ENCODE results near the gene SETBP1.

Gene SETBP1

DNA sequence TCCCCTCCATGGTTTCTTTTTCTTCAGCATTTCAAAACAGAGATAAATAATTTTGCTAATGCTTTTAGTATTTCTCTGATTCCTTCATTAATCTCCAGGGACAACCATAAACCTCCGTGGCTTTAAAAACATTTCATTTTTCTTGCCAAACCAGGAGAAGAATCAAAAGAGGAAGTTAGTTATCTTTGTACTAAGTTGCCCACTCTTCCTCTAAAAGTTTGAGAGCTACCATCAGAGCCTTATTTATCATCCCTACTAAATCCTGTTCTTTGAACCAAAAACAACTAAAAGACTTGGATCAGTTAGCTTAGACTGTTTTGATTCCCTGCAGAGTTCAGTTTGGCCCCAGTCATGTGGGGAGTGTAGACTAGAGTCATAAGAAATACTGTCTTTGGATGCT lies 208.4 kb downstream of the SETBP1 start:
- Histone ChIP-seq H3K27me3 (ENCODE audit: control insufficient read depth, low read length) (no peaks in the 10 kb centered on the region), H3K4me3 (ENCODE audit: low read length) (peak overlapping the region; percentile 10; the same call in 1 of the 2 replicates), H3K4me2 (ENCODE audit: low read length) (peak overlapping the region; percentile 17; the same call in 1 of the 2 replicates), H4K20me1 (ENCODE audit: control insufficient read depth, insufficient read depth, low read depth, low read length) (no peaks in the 10 kb centered on the region), H3K9me3 (ENCODE audit: control insufficient read depth, insufficient read depth, low read length) (peaks cover 12% of the 10 kb centered on the region; the same call in 1 of the 2 replicates), H3K79me2 (ENCODE audit: control insufficient read depth, low read length) (no peaks in the 10 kb centered on the region), H3K4me1 (ENCODE audit: control insufficient read depth, low read length) (peaks cover 25% of the 10 kb centered on the region), H3F3A (ENCODE audit: control insufficient read depth, insufficient read depth) (no peaks in the 10 kb centered on the region), H3K27ac (ENCODE audit: low read depth, low read length) (no peak overlapping the region), H3K9me2 (replicated peaks; ENCODE audit: control insufficient read depth, low read length) (no peaks in the 10 kb centered on the region), H3K36me3 (ENCODE audit: control insufficient read depth, low read length) (peaks cover 13% of the 10 kb centered on the region)
- TF ChIP-seq EZH2phosphoT487 (IDR thresholded peaks at IDR 0.05; ENCODE audit: borderline replicate concordance, low read length) = no peak
- TF ChIP-seq, protein P1, sequence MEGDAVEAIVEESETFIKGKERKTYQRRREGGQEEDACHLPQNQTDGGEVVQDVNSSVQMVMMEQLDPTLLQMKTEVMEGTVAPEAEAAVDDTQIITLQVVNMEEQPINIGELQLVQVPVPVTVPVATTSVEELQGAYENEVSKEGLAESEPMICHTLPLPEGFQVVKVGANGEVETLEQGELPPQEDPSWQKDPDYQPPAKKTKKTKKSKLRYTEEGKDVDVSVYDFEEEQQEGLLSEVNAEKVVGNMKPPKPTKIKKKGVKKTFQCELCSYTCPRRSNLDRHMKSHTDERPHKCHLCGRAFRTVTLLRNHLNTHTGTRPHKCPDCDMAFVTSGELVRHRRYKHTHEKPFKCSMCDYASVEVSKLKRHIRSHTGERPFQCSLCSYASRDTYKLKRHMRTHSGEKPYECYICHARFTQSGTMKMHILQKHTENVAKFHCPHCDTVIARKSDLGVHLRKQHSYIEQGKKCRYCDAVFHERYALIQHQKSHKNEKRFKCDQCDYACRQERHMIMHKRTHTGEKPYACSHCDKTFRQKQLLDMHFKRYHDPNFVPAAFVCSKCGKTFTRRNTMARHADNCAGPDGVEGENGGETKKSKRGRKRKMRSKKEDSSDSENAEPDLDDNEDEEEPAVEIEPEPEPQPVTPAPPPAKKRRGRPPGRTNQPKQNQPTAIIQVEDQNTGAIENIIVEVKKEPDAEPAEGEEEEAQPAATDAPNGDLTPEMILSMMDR (IDR thresholded peaks at IDR 0.05; ENCODE audit: low read depth, low read length, poor library complexity, severe bottlenecking) = no peak

DNA sequence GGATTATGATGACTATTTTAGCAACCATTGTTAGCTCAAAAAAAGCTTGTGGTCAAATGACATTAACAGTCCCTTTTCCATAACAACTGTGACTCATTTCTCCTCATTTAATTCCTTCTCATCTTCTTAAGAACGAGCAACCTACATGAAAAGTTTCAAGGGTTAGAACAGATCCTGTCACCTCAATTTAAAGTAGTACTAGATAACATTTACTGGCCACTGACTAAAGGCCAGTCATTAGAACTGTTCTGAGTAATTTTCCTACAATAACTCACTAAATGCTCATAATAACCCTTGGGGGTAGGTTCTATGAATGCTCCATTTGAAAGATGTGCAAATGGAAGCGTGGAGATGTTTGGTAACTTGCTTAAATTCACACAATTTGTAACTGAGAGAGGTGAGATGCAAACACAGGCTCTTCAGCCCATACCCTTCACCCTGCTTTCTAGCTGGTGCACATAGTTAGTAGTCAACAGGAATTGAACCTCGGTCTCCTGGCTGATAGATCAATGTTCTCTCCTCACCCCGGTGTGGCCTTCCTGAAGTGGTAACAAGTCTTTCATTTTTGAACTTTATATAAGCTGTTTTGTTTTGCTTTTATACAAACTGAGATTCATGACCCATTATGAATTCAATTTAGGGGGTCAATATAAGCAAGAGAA lies 212.5 kb downstream of the SETBP1 start:
- no peaks in the 10 kb centered on the region for H3K9me2 ChIP-seq (replicated peaks; ENCODE audit: control insufficient read depth, low read length)
- no peaks in the 10 kb centered on the region for H4K20me1 ChIP-seq (ENCODE audit: control insufficient read depth, insufficient read depth, low read depth, low read length)
- H3K4me2 ChIP-seq (ENCODE audit: low read length) = no peak overlapping the region
- H3K79me2 ChIP-seq (ENCODE audit: control insufficient read depth, low read length) = no peaks in the 10 kb centered on the region
- TF ChIP-seq, protein P1 (IDR thresholded peaks at IDR 0.05; ENCODE audit: low read depth, low read length, poor library complexity, severe bottlenecking) = no peak
- no peak for TF ChIP-seq EZH2phosphoT487 (IDR thresholded peaks at IDR 0.05; ENCODE audit: borderline replicate concordance, low read length)
- H3K4me1 ChIP-seq (ENCODE audit: control insufficient read depth, low read length) = peaks cover 23% of the 10 kb centered on the region
- no peaks in the 10 kb centered on the region for H3K27me3 ChIP-seq (ENCODE audit: control insufficient read depth, low read length)
- H3K36me3 ChIP-seq (ENCODE audit: control insufficient read depth, low read length) = peaks cover 13% of the 10 kb centered on the region
- no peaks in the 10 kb centered on the region for H3F3A ChIP-seq (ENCODE audit: control insufficient read depth, insufficient read depth)
- H3K9me3 ChIP-seq (ENCODE audit: control insufficient read depth, insufficient read depth, low read length) = peaks cover 12% of the 10 kb centered on the region; the same call in 1 of the 2 replicates
- H3K27ac ChIP-seq (ENCODE audit: low read depth, low read length) = no peak overlapping the region
- no peak overlapping the region for H3K4me3 ChIP-seq (ENCODE audit: low read length)

DNA sequence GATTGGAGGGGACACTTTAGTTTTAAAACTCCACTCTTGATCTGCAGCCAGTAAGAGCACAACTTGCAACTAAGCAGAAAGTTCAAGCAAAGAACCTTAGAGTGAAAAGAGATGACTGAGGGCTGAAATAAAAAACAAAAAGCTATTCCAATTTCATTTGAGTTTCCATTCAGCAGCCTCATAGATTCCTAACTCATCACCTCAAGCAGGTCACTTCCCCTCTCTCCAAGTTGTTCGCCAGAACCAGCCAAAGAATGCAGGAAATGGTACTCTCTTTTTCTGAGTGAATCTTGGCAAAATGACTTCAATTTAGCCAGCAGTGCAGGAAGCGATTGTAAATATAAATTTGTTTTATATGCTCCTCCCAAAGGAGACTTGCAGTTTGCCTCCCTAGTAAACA lies 213.3 kb downstream of the SETBP1 start:
- Histone ChIP-seq H3K4me2 (ENCODE audit: low read length) (no peak overlapping the region), H3K4me1 (ENCODE audit: control insufficient read depth, low read length) (peaks cover 15% of the 10 kb centered on the region), H3K9me3 (ENCODE audit: control insufficient read depth, insufficient read depth, low read length) (peaks cover 12% of the 10 kb centered on the region; the same call in 1 of the 2 replicates), H3K36me3 (ENCODE audit: control insufficient read depth, low read length) (peaks cover 13% of the 10 kb centered on the region), H4K20me1 (ENCODE audit: control insufficient read depth, insufficient read depth, low read depth, low read length) (no peaks in the 10 kb centered on the region), H3K79me2 (ENCODE audit: control insufficient read depth, low read length) (no peaks in the 10 kb centered on the region), H3K4me3 (ENCODE audit: low read length) (no peak overlapping the region), H3K27ac (ENCODE audit: low read depth, low read length) (no peak overlapping the region), H3K27me3 (ENCODE audit: control insufficient read depth, low read length) (no peaks in the 10 kb centered on the region), H3K9me2 (replicated peaks; ENCODE audit: control insufficient read depth, low read length) (no peaks in the 10 kb centered on the region), H3F3A (ENCODE audit: control insufficient read depth, insufficient read depth) (no peaks in the 10 kb centered on the region)
- TF ChIP-seq, protein P1 (IDR thresholded peaks at IDR 0.05; ENCODE audit: low read depth, low read length, poor library complexity, severe bottlenecking) = no peak
- no peak for TF ChIP-seq EZH2phosphoT487 (IDR thresholded peaks at IDR 0.05; ENCODE audit: borderline replicate concordance, low read length)
